SHP77 treated with DMSO at 0.1 percent for 48 hours (cell line): ENCODE results near the gene CRTAC1.
"Not testable (repeated sequence)": the region's sequence is repeated elsewhere in the genome, so short reads cannot be mapped to it uniquely, and the experiment has no call there.

Source experiments
- DNase-seq: peaks from one replicate; lab custom pipeline; 2025; lab: John Stamatoyannopoulos, UW

Gene CRTAC1

GRCh38 chr10:97869091-97870042, 161.1 kb downstream of the CRTAC1 start:
- DNase-seq, result peak; percentile 77

- DNase-seq, result no peak
These were observed 162.2 kb downstream of the CRTAC1 start for GRCh38 chr10:97868134-97868685.

GRCh38 chr10:97867220-97867800, 163.1 kb downstream of the CRTAC1 start:
- DNase-seq, result no peak

- no peak for DNase-seq
These were observed 163.7 kb downstream of the CRTAC1 start for GRCh38 chr10:97866524-97867219.

GRCh38 chr10:97865488-97865887, 164.9 kb downstream of the CRTAC1 start:
- no peak for DNase-seq

- DNase-seq, result no peak
These were observed 166.6 kb downstream of the CRTAC1 start for GRCh38 chr10:97863808-97864207.

- DNase-seq, result no peak
These were observed 168.5 kb downstream of the CRTAC1 start for GRCh38 chr10:97861924-97862323.

- no peak for DNase-seq
These were observed 169.2 kb downstream of the CRTAC1 start for GRCh38 chr10:97861097-97861750.

GRCh38 chr10:97858001-97858439, 172.4 kb downstream of the CRTAC1 start:
- no peak for DNase-seq

- no peak for DNase-seq
These were observed 175.7 kb downstream of the CRTAC1 start for GRCh38 chr10:97854743-97855142.

GRCh38 chr10:97852840-97853405, 177.5 kb downstream of the CRTAC1 start:
- no peak for DNase-seq

GRCh38 chr10:97852277-97852676, 178.1 kb downstream of the CRTAC1 start:
- DNase-seq, result no peak

GRCh38 chr10:97851341-97852001, 178.9 kb downstream of the CRTAC1 start:
- no peak for DNase-seq

- no peak for DNase-seq
These were observed 180.0 kb downstream of the CRTAC1 start for GRCh38 chr10:97850446-97850845.

- DNase-seq, result peak; percentile 28
These were observed 180.6 kb downstream of the CRTAC1 start, which contains the start of gene GOLGA7B for GRCh38 chr10:97849687-97850402. Gene GOLGA7B, plus strand, starts transcription at chr10:97849843. Its CDS starts 461 bp downstream, at chr10:97850304.

GRCh38 chr10:97849103-97849686, 181.2 kb downstream of the CRTAC1 start:
- peak; percentile 73 for DNase-seq

- DNase-seq, result no peak
These were observed 185.7 kb downstream of the CRTAC1 start for GRCh38 chr10:97844678-97845077.

GRCh38 chr10:97843972-97844371, 186.4 kb downstream of the CRTAC1 start:
- not testable (repeated sequence) for DNase-seq

- DNase-seq, result peak; percentile 97
These were observed 187.1 kb downstream of the CRTAC1 start for GRCh38 chr10:97843281-97843671.
